K562 (cell line): ENCODE data around the gene NTRK3.
"Not testable (repeated sequence)": the region's sequence is repeated elsewhere in the genome, so short reads cannot be mapped to it uniquely, and the experiment has no call there.

Source experiments
- EZH2 ChIP-seq: IDR thresholded peaks from 2 replicates; pipeline ENCODE4 v1.6.1; 2012; ENCODE audit warnings: low read depth, mild to moderate bottlenecking, inconsistent platforms, low read length, borderline replicate concordance
- IFI16 ChIP-seq: fragments of 250-450 bp; sonication (Bioruptor Pico); IDR thresholded peaks from 2 replicates; pipeline ENCODE4 v2.1.2; 2022; ENCODE audit warnings: mild to moderate bottlenecking, inconsistent platforms
- SMAD4 ChIP-seq: fragments of 250-450 bp; sonication (Bioruptor Pico); conservative IDR thresholded peaks from 2 replicates; pipeline ENCODE4 v1.8.0; 2021; ENCODE audit warnings: inconsistent platforms, mild to moderate bottlenecking, moderate library complexity
- U2AF2 ChIP-seq: fragments of 200-400 bp; formaldehyde crosslinking; optimal IDR thresholded peaks from 2 replicates; pipeline ENCODE3; 2017; ENCODE audit warnings: low read depth, mild to moderate bottlenecking, low read length
- TF ChIP-seq, protein P1 (sequence below), 3 experiments: IDR thresholded peaks in 2 of 3; conservative IDR thresholded peaks in 1 of 3; 2 replicates each; pipeline ENCODE4 v1.5.1; 2011 to 2012; ENCODE audit warnings: low read length in 3 of 3, mild to moderate bottlenecking in 3 of 3, control low read depth in 2 of 3, improper control_type of control experiment in 1 of 3, inconsistent platforms in 1 of 3, low read depth in 1 of 3, mixed read lengths in 1 of 3, moderate library complexity in 1 of 3; ENCODE audit not compliant: insufficient read depth in 2 of 3

DNA sequence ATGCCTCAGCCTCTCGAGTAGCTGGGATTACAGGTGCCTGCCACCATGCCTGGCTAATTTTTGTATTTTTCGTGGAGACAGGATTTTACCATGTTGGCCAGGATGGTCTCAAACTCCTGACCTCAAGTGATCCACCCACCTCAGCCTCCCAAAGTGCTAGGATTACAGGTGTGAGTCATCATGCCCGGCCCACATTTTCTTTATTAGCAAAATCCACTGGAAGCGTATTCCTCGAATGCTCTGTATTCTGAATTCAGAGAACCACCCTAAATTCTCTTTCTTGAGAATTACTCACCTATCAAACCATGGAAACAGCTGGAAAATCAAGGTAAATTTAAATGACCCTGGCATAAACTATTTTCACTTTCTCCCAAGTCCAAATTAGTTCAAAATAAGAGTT is 223.1 kb downstream of the NTRK3 start:
- TF ChIP-seq, protein P1, sequence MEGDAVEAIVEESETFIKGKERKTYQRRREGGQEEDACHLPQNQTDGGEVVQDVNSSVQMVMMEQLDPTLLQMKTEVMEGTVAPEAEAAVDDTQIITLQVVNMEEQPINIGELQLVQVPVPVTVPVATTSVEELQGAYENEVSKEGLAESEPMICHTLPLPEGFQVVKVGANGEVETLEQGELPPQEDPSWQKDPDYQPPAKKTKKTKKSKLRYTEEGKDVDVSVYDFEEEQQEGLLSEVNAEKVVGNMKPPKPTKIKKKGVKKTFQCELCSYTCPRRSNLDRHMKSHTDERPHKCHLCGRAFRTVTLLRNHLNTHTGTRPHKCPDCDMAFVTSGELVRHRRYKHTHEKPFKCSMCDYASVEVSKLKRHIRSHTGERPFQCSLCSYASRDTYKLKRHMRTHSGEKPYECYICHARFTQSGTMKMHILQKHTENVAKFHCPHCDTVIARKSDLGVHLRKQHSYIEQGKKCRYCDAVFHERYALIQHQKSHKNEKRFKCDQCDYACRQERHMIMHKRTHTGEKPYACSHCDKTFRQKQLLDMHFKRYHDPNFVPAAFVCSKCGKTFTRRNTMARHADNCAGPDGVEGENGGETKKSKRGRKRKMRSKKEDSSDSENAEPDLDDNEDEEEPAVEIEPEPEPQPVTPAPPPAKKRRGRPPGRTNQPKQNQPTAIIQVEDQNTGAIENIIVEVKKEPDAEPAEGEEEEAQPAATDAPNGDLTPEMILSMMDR (IDR thresholded peaks at IDR 0.05 in 2 of 3, conservative IDR thresholded peaks at IDR 0.05 in 1 of 3; ENCODE audit: insufficient read depth in 2 of 3, low read depth in 1 of 3, low read length in 3 of 3): not testable (repeated sequence)
- TF ChIP-seq IFI16; SMAD4 (CRISPR knock-in tag); EZH2; U2AF2: not testable (repeated sequence)
